Measurements from ENCODE around the gene OR51F1.

- TF ChIP-seq CTCF (IDR thresholded peaks at IDR 0.05) (no peak), ZFX (IDR thresholded peaks at IDR 0.05; ENCODE audit: borderline replicate concordance) (no peak)
Observed at GRCh38 chr11:4804280-4804679, 34.5 kb upstream of the OR51F1 start, which contains the start of gene OR52R1.
